Skin of body (tissue), 1 donor: Measurements from ENCODE around the gene AQP6. TPM values are rescaled to one million over a fixed set of nuclear protein-coding genes. Genes with fewer than 3 reads are reported as not detected.

Experiments used
- total RNA-seq: library from RNA; depleted of rRNA; stranded (reverse); fragments of >200 nt; gene quantifications from one replicate; pipeline ENCODE4 v1.2.3, GENCODE V29; 2014

AQP6 gene
- total RNA-seq, 1 donor from 2014 or later: 0.20 TPM

Other genes starting within 250 kb of the AQP6 start
- gene TMBIM6, start 231.4 kb upstream of the AQP6 start, total RNA-seq: 228 TPM
- 9.7 TPM for gene NCKAP5L, start 144.5 kb upstream of the AQP6 start, total RNA-seq
- 2.2 TPM for gene BCDIN3D, start 129.8 kb upstream of the AQP6 start, total RNA-seq
- gene FAIM2, start 69.0 kb upstream of the AQP6 start, total RNA-seq: 0.99 TPM
- not detected for gene AQP2, start 22.2 kb upstream of the AQP6 start, total RNA-seq
- gene AQP5, start 11.1 kb upstream of the AQP6 start, total RNA-seq: 5.7 TPM
- gene RACGAP1, start 52.5 kb downstream of the AQP6 start, total RNA-seq: 32.4 TPM
- gene ASIC1, start 84.6 kb downstream of the AQP6 start, total RNA-seq: 4.0 TPM
- 25.9 TPM for gene SMARCD1, start 112.4 kb downstream of the AQP6 start, total RNA-seq
- 163 TPM for gene GPD1, start 131.1 kb downstream of the AQP6 start, total RNA-seq
- gene COX14, start 139.3 kb downstream of the AQP6 start, total RNA-seq: 34.8 TPM
- gene CERS5, start 194.4 kb downstream of the AQP6 start, total RNA-seq: 40.8 TPM